GM18907 (cell line): ENCODE measurements around the gene PBX4.

Source experiments
- ATAC-seq: cut with Tn5 transposase; IDR thresholded peaks from one replicate; pipeline ENCODE4 v1.9.1; 2021; ENCODE audit warnings: mild to moderate bottlenecking, moderate library complexity; ENCODE audit not compliant: unreplicated experiment

The PBX4 gene

GRCh38 chr19:19541616-19542015 is 76.9 kb downstream of the PBX4 start:
- no peak for ATAC-seq

- ATAC-seq = no peak
These were observed 77.6 kb downstream of the PBX4 start for GRCh38 chr19:19540715-19541515.

- no peak for ATAC-seq
These were observed 78.3 kb downstream of the PBX4 start for GRCh38 chr19:19540064-19540714.

GRCh38 chr19:19539698-19540063 is 78.8 kb downstream of the PBX4 start:
- ATAC-seq = no peak

GRCh38 chr19:19538785-19539166 is 79.7 kb downstream of the PBX4 start:
- ATAC-seq = no peak

GRCh38 chr19:19538061-19538784 is 80.3 kb downstream of the PBX4 start, which contains the start of gene CILP2:
Gene CILP2 (plus strand): TSS chr19:19538265. CDS start chr19:19538350, 85 bp downstream.
- no peak for ATAC-seq

- ATAC-seq = no peak
These were observed 81.1 kb downstream of the PBX4 start for GRCh38 chr19:19537075-19538048.

- no peak for ATAC-seq
These were observed 82.9 kb downstream of the PBX4 start for GRCh38 chr19:19535311-19536191.

- ATAC-seq = no peak
These were observed 83.8 kb downstream of the PBX4 start for GRCh38 chr19:19534556-19535265.

GRCh38 chr19:19533841-19534240 is 84.6 kb downstream of the PBX4 start:
- no peak for ATAC-seq

- ATAC-seq = no peak
These were observed 85.4 kb downstream of the PBX4 start for GRCh38 chr19:19532806-19533701.

- no peak for ATAC-seq
These were observed 86.3 kb downstream of the PBX4 start for GRCh38 chr19:19531951-19532805.

- no peak for ATAC-seq
These were observed 87.6 kb downstream of the PBX4 start for GRCh38 chr19:19530889-19531288.

- no peak for ATAC-seq
These were observed 88.1 kb downstream of the PBX4 start for GRCh38 chr19:19530423-19530804.

GRCh38 chr19:19529783-19530422 is 88.6 kb downstream of the PBX4 start:
- ATAC-seq = no peak

- no peak for ATAC-seq
These were observed 89.6 kb downstream of the PBX4 start, which contains the start of gene YJEFN3 for GRCh38 chr19:19528721-19529490. Gene YJEFN3 (plus strand): TSS chr19:19528911. CDS start chr19:19528933, 22 bp downstream.
